Activated T-cell treated with anti-CD3 and anti-CD28 coated beads for 1 hour (primary cell): Measurements from ENCODE around the gene JDP2.
"Not testable (repeated sequence)": the region's sequence is repeated elsewhere in the genome, so short reads cannot be mapped to it uniquely, and the experiment has no call there.

Source experiments
- DNase-seq: peaks from one replicate; pipeline ENCODE4 v3.0.0-alpha.2; 2020; ENCODE audit warnings: low read depth

JDP2 gene

DNA sequence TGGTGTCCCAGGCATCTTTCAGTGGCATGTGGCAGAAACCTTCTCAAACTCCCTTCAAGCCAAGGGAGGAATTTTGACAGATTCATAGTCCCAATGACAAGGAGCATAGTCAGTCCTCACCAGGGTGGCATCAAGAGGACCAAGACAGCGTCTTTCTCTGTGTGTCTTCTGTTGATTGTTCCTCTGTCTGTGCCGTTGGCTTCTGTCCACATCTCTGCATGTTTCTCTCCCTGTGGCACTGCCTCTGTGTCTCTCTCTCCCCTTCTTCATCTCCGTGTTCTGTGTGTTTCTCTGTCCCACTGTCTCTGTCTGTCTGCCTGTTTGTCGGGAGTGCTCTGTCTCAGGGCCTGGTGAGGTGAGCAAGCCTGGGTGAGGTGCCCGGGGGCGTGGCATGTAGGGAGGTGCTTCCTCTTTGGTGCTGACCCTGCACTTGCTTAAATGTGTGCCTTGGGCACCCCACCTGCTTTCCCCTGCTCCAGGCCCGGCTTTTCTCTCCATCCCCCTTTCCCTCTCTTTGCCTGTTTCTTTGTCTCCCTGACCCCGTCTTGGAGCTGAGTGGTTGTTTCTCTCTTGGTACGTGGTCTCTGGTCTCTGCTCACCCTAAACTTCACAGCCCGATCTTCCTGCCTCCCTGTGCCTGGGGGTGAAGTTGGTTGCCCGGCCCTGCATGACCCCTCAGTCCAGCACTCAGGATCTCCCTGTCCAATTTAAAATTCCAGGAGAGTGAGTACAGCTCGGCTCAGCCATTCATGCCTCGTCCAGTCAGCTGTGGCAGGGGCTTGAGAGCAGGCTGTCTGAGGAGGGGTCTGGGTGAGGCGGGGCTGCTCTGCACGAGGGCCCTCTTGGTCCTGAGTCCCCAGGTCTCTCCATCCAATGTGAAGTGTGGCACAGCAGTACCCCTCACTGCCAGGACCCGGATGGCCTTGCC, 28.5 kb downstream of the JDP2 start:
- no peak for DNase-seq

DNA sequence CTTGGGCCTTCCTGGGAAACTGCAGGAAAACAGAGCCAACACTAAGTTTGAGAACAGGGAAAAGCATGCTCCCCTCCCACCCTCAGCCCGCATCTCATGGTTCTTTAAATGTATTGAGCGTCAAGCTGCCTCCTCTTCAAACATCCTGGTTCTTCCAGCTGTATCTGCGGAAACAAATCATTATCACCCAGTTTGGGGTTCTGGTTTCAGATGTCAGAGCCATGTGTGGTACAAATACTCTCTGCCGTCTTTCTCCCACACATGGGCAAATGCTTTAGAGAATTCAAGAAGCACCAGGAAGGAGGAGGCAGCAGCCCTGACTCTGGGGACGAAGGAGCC, 29.1 kb downstream of the JDP2 start:
- no peak for DNase-seq

DNA sequence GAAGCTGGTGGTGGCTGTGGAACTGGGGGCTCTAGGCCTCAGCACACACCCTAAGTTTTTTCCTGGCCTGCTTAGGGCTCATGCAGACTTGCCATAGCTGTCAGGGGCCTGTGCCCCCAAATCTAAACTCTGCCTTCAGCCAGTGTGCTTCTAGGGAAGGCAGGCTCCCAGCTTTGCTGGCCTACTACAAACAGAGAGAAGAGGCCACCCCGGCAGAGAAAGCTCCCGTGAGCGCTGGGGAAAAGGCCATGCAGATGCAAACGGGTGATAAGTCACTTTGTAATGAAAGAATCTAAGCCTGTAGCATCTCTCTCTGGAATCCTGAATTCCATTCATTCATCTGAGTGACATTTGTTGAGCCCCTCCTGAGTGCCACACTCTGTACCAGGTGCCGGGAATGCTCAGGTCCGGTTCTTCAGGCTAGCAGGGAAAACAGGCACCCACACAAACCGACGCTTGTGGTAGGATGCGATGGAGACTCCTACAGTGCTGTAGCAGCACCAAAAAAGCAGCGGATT, 29.9 kb downstream of the JDP2 start:
- no peak for DNase-seq

DNA sequence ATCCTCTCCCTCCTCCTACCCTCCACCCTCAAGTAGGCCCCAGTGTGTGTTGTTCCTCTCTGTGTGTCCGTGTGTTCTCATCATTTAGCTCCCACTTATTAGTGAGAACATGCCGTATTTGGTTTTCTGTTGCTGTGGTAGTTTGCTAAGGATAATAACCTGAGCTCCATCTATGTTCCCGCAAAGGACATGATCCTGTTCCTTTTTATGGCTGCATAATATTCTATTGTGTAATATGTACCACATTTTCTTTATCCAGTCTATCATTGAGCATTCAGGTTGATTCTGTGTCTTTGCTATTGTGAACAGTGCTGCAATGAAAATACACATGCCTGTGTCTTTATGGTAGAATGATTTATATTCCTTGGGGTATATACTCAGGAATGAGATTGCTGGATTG, 30.5 kb downstream of the JDP2 start:
- no peak for DNase-seq

DNA sequence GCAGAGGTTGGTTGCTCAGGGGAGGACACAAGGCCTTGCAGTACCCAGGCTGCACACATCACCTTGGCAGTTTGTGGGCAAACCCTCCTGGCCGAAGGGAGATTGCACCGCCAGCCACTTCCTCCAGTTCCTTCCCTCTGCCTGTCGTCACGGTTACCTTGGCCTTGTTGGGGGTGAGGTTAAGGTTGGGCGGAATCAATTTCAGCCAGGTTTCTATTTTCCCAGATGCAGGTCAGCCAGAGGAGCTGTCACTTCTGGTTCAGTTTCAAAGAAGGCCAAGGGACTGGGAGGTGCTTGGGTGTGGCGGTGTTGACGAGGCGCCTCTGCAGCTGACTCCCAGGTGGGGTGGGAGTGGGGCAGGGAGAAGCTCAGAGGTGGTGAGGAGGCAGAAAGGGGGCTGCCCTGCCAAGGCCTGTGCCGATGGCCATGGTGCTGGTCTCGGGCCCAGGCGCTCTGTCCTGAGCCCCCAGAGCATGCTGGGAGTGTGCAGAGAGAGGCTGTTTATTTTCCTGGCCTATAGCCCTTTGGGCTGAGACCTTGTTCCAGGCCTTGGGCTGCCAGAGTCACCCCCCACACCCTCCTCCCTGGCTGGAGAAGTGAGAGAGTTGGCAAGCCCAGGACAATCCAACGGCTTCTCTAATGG, 31.4 kb downstream of the JDP2 start:
- DNase-seq: no peak

DNA sequence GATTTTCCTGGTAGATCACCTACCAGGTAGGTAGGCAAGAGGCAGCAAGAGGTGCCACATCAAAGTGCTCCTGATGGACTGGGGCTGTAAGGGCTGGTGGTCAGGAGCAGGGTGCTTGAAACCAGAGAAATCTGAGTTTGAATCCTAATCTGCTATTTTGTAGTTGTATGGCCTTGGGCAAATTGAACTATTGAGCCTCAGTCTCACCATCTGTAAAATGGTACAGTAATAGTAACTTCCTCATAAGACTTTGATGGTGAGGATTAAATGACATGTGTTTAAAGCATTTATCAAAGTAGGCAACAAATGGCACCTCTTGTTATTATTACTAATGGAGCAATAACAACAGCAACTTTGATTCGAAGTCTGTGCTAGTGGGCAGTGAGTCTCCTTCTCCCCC, 32.0 kb downstream of the JDP2 start:
- no peak for DNase-seq

DNA sequence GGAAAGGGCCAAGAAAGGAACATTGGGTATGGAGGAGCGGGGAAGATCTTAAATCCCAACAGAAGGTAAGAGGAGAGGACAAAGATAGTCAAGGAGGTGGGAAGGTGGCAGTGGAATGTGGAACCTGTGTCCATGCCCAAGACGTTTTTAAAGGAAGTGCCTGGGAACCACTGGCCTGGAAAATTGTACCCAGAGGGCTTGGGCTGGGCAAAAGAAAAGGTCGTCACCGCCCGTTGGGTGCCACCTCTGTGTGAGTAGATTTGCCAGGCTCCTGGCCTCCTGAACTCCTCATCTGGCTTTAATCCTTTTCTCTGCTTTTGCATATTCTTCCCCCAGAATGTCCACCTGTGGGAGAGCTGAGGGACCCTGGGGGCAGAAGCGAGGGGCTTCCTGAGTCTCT, 32.6 kb downstream of the JDP2 start:
- no peak for DNase-seq

DNA sequence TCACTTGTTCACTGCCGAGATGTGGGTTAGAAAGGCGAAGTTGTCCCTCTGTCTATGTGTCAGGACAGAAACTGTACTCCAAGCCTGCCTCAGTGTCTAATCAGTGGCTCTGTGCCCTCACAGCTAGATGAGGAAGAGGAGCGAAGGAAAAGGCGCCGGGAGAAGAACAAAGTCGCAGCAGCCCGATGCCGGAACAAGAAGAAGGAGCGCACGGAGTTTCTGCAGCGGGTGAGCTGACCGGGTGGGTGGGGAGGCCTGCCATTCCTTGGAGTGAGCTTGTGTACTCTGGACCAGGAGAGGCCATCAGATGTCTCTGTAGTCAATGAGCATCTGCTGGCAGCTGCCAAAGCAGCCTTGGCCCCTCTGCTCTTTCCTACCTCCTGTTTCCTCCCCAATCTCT, 33.5 kb downstream of the JDP2 start:
- DNase-seq: no peak

DNA sequence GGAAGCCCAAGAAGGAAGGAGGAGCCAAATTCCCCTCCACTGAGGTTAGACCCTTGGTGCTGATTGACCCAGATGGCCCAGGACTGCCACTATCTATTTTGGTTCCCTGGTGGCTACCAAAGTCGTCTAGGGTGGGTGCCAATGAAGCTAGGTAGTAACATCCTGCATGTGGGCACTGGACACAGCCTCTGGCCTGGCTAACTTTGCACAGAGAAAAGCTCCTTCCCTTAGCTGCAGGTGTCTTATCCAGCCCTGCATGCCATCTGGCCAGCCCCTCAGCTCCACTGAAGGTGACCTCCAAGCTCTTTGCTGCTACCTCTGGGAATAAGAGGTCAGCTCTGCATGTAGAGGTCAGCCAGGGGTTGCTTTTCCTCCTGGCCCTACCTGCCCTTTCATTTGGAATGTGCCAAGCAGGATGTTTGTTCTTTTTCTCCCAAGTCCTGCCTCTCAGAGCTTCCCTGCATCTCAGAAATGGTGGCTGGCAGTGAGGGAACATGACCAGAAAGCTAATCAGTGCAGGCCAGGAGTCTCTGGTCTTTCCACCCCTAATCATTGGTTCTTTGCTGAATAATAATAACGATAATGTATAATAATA, 34.0 kb downstream of the JDP2 start:
- DNase-seq: no peak

DNA sequence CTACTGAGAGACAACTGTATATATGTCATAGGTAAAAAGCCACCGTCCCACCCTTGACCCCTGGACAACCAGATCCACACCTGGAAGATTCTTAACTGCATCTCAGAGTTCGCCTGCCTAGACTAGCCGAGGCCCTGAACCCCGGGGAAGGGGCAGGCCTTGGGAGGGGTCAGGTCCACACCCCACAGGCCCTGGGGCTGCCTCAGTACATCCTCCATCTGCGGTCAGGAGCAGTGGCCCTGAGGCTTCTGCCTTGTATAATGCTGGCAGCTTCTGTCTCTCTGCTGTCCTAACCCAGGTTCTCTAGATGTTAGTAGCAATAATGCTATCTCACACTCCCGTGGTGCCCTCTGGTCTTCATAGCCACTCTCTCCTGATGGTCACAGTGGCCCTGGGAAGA, 36.8 kb downstream of the JDP2 start:
- DNase-seq: no peak

DNA sequence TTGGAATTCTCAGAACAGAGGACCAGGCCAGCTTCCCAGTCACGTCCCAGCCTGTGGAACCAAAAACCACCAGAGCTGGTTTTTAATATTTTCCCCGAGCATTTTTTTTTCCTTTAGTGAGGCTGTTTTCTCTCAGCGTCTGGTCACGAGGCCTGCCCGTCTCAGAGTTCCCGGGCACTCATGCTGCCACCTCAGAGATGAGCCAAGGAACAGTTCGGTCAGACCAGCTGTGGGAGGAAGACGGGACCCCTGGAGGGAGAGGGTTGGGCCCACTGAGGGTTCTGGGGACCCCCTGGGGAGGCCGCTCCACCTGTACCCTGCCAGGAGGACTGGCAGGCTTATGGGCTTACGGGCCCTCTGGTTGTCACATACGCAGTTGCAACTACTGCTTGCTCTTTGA, 39.9 kb downstream of the JDP2 start:
- no peak for DNase-seq

DNA sequence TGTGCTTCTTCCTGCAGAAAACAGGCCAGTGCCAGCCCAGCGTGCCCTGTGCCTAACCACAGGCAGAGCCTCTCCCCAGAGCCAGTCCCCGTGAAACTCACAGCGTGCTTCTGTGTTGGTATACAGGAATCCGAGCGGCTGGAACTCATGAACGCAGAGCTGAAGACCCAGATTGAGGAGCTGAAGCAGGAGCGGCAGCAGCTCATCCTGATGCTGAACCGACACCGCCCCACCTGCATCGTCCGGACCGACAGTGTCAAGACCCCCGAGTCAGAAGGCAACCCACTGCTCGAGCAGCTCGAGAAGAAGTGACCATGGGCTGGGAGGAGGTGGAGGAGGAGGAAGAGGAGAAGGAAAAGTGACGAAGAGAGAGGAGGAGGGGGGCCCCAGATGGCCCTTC, 41.3 kb downstream of the JDP2 start:
- DNase-seq: no peak

DNA sequence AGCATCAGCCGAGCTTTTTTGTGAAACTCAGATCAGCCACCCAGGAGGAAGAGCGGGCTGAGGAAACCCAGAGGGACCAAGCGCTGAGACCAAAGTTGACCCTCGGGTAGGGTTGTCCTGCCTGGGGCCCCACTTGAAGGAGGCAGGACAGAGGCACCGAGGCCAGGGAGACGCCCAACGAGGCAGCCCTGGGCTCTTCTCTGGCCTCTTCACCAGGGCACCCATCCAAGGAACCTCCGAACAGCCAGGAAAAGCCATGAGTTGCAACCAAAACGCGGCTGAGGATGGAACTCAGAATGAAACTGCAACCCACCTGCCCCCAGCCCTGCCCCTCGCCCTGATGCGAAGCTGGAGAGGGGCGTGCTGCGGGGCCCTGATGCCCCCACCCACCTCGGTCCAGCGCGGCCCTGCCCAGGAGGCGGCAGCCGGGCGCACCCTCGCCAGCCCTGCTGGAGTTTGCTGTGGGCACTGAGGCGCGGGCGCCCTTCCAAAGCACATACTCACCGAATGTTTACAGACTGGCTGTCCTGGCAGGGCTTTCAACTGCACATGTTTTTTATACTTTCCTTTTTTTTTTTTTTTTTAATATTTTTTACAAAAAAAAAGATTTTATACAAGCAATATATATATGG, 41.9 kb downstream of the JDP2 start:
- no peak for DNase-seq

DNA sequence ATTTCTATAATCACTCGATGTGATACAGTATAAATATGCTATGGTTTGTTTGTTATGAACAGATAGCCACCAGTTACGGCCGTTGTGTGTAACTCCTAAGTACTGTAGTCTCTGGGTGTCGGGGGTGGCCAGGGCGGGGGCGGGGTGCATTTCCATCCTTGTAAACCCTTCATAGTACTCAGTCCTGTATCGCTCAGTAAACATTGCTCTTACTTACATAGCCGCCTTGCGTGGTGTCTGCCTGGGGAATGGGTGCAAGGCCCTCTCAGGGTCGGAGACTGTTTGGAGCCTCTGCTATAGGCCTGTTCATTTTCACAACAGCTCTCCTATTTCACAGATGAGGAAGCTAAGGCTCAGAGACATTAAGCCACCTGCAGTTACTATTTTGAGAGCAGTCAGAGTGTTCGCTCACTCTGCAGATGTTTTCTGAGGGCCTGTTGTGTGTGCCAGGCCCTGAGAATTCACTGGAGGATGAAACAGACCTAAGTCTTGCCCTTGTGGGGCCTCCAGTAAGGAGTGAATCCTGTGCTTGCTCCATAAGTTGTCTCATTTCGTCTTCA, 42.5 kb downstream of the JDP2 start:
- no peak for DNase-seq

DNA sequence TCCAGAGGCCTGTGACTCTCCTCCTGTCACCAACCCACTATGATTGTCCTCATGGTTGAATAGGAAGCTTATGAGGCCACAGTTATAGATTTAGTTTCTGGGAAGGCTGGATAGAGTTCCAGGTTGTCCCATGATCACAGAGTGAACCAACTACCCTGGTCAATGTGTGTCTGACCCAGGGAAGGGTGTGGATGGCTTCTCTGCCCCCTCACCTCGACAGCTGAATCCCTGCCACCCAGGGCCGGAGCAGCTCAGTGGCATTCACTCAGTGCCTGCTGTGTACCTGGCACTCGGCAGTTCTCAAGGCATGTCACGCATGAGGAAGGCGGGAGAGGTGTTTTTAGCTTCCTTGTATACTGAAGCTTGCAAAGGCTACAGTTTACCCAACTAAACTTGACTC, 43.2 kb downstream of the JDP2 start:
- DNase-seq: no peak

DNA sequence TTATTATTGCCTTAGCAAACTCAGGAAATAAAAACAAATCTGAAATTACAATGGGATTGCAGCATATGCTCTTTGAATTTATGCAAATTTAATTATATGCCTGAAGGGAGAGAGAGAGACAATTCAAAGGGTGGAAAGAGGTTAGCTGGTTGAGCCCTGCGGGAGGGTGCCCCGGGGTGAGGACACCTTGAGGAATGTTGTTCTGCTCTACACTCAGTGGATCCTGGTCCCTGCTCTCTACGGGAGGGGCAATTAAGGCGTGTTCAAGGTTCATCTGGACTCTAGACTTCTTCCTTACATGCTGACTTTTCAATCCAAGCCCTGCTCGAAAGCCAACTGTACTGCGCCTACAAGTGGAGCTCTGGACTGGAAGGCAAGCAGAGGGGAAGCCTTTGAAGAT, 46.3 kb downstream of the JDP2 start:
- not testable (repeated sequence) for DNase-seq

DNA sequence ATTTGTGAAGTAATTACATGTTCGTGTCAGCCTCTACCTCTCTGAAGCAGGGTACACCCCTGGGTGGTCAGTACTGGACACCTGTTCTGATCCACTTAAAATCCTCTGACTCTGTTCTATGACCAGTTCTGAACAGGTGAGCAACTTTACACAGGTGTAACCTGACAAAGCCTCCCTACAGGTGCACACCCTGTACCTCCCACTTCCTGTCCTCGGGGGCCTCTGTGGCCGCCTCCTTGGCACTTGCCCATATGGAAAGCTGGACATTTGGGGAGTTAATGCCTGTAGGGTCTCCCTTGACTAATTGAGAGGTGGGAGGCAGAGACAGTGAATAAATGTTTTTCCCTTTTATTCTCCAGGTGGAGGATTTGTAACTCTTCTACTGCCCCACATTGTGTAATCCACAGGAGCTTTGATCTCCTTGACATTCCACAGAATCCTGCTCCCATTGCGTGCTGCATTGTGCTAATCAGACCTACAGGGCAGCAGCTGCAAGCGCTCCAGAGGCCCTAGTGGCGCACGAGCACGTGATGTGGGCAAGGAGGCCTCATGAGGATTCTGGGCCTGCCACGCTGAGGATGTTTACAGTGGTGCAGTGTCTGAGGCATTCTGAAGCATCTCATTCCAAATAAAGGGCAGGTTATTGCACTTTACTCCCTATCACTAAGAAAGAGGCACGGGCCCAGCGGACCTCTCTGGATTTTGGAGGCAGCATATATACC, 48.6 kb downstream of the JDP2 start:
- DNase-seq: no peak

DNA sequence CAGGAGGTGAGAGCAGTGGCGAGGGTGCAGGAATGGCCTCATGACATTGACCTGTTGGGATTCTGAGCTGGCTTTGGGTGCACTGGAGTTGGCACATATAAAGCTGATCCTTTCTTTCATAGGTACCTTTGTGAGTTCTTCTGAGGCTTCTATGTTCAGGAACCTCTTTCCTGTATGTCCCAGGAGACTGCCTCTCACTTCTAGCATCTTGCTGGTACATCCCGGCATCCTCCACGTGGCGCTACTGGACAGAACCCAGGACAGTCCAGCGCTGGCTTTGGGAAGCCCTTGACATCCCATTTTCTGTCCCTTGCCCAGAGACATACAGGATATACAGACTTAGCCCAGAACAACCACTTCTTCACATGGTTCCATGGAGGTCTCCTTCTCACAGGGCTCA, 50.1 kb downstream of the JDP2 start:
- no peak for DNase-seq

DNA sequence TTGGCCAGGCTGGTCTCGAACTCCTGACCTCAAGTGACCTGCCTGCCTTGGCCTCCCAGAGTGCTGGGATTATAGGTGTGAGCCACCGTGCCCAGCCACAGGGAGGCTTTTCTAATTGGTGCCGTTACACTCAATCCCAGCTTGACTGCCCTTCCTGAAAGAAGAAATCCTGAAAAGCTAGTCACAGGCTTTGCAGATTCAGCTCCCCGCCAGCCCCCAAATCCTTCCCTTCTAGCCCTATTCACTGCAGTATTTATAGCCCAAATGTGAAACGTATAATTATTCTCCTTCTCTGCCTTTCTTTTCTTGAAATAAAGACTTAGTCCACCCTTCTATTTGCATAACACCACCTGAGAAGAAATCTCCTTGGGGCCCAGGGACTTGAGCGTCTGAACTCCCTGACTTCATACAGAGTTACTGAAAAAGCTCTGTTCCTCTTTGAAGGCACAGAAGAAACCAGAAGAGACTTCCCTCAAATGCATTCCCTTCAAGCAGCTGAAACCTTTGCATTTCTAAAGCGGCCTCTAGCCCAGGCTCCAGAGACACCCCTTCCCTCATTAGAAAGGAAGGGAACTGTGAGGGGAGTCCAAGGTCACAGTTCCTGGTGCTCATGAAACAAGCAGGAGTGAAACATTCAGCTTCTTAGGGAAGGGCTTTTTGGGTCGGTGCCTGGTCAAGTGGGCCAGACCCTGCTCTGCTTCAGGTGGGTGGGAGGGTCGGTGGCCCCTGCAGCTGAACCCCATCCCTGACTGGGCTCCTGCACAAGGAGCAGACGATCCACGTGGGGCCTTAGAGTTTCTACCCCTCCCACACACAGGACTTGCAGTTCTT, 52.2 kb downstream of the JDP2 start:
- DNase-seq: no peak

DNA sequence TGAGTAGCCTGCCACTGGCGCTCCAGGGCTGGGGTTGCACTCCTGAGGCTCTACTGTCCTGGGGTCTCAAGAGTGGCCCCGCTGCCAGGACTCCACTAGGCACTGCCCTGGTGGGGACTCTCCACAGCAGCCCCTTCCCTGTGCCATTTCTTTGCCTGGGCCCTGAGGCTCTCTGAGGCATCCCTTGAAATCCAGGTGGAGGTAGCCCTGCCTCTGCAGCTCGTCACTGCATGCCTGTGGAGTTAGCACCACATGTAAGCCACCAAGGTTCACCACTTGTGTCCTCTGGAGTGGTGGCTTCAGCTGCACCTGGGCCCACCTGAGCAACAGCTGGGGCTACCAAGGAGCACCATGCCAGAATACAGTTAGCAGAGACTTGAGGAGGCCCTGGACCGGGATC, 54.5 kb downstream of the JDP2 start:
- DNase-seq: no peak
